Esophagus squamous epithelium (tissue), 4 donors: Measurements from ENCODE around the gene APP.

Experiments
- CTCF ChIP-seq, 6 experiments: fragments of 450-650 bp in 4 of 6; fragments of 200-600 bp in 2 of 6; sonication (generic) in 2 of 6; IDR thresholded peaks; one replicate each; pipeline ENCODE4 v1.5.1; 2016 to 2019; ENCODE audit warnings: antibody characterized with exemption in 6 of 6, mild to moderate bottlenecking in 4 of 6, moderate library complexity in 4 of 6
- POLR2A ChIP-seq, 4 donors: fragments of 450-650 bp; IDR thresholded peaks; one replicate each; pipeline ENCODE4 v1.6.1; 2017; ENCODE audit warnings: antibody characterized with exemption in 4 of 4, mild to moderate bottlenecking in 4 of 4, moderate library complexity in 3 of 4

- no peak for TF ChIP-seq CTCF (IDR thresholded peaks at IDR 0.05)
- no peak for TF ChIP-seq POLR2A (IDR thresholded peaks at IDR 0.05)
Measured at GRCh38 chr21:26117324-26117971, 53.1 kb downstream of the APP start.
